Stimulated activated naive B cell treated with anti-CD40 and anti-IgM and Interleukin-4, amounts not matched to agents 10 μg/mL and 1 μg/mL and 100 μg/mL, for 72 hours (primary cell): ENCODE results near the gene KCNB1.

Source experiments
- ATAC-seq, 2 donors: fragments of 150-1000 bp; cut with Tn5 transposase; replicated peaks; 2 replicates each; pipeline ENCODE4 v1.10.0; 2021; ENCODE audit warnings: moderate library complexity in 1 of 2
- DNase-seq: peaks from one replicate; pipeline ENCODE4 v3.0.0; 2021
- H3K27ac Mint-ChIP-seq: one replicate; pipeline ENCODE4 v1.8.0; 2022; ENCODE audit warnings: mild to moderate bottlenecking, mixed read lengths
- H3K27me3 Mint-ChIP-seq, 2 donors: one replicate each; pipeline ENCODE4 v1.8.0; 2022; ENCODE audit warnings: mixed read lengths in 2 of 2
- H3K36me3 Mint-ChIP-seq, 2 donors: one replicate each; pipeline ENCODE4 v1.8.0; 2022; ENCODE audit warnings: mixed read lengths in 2 of 2, mild to moderate bottlenecking in 1 of 2
- H3K4me1 Mint-ChIP-seq, 2 donors: one replicate each; pipeline ENCODE4 v1.8.0; 2022; ENCODE audit warnings: mixed read lengths in 2 of 2, mild to moderate bottlenecking in 1 of 2
- H3K4me3 Mint-ChIP-seq, 2 donors: one replicate each; pipeline ENCODE4 v1.8.0; 2022; ENCODE audit warnings: mild to moderate bottlenecking in 2 of 2, mixed read lengths in 2 of 2, moderate library complexity in 1 of 2
- H3K9me3 Mint-ChIP-seq, 2 donors: one replicate each; pipeline ENCODE4 v1.8.0; 2022; ENCODE audit warnings: mixed read lengths in 2 of 2, mild to moderate bottlenecking in 1 of 2

The KCNB1 gene

GRCh38 chr20:49398401-49399144, 83.9 kb downstream of the KCNB1 start:
- H3K36me3 Mint-ChIP-seq, result peaks cover 0 to 2% of the 10 kb centered on the region in 2 donors
- DNase-seq (no peak), ATAC-seq (no peak)
- H3K4me3 Mint-ChIP-seq, result no peak overlapping the region
- H3K27ac Mint-ChIP-seq, result no peak overlapping the region
- H3K4me1 Mint-ChIP-seq, result no peaks in the 10 kb centered on the region
- peaks cover 14 to 22% of the 10 kb centered on the region in 2 donors for H3K27me3 Mint-ChIP-seq
- peaks cover 0 to 4% of the 10 kb centered on the region in 2 donors for H3K9me3 Mint-ChIP-seq

- no peak for ATAC-seq
Measured at GRCh38 chr20:49397525-49397924, 84.9 kb downstream of the KCNB1 start.

GRCh38 chr20:49396230-49396629, 86.2 kb downstream of the KCNB1 start:
- Mint-ChIP-seq H3K4me3 (no peak overlapping the region), H3K4me1 (no peaks in the 10 kb centered on the region), H3K9me3 (no peaks in the 10 kb centered on the region), H3K27ac (no peak overlapping the region), H3K36me3 (no peaks in the 10 kb centered on the region), H3K27me3 (peaks cover 23 to 33% of the 10 kb centered on the region in 2 donors)
- no peak for ATAC-seq
- DNase-seq, result no peak

More at GRCh38 chr20:49397525-49397924, 84.9 kb downstream of the KCNB1 start:
- Mint-ChIP-seq H3K9me3 (peaks cover 0 to 4% of the 10 kb centered on the region in 2 donors), H3K4me3 (no peak overlapping the region), H3K27me3 (peaks cover 16 to 29% of the 10 kb centered on the region in 2 donors), H3K27ac (no peak overlapping the region), H3K4me1 (no peaks in the 10 kb centered on the region), H3K36me3 (peaks cover 0 to 2% of the 10 kb centered on the region in 2 donors)
- DNase-seq, result no peak

GRCh38 chr20:49395659-49396058, 86.8 kb downstream of the KCNB1 start:
- no peaks in the 10 kb centered on the region for H3K4me1 Mint-ChIP-seq
- no peak overlapping the region for H3K27ac Mint-ChIP-seq
- peaks cover 23 to 33% of the 10 kb centered on the region in 2 donors for H3K27me3 Mint-ChIP-seq
- DNase-seq (no peak), ATAC-seq (no peak)
- no peak overlapping the region for H3K4me3 Mint-ChIP-seq
- no peaks in the 10 kb centered on the region for H3K9me3 Mint-ChIP-seq
- no peaks in the 10 kb centered on the region for H3K36me3 Mint-ChIP-seq

- Mint-ChIP-seq H3K9me3 (no peaks in the 10 kb centered on the region), H3K4me1 (no peaks in the 10 kb centered on the region), H3K4me3 (no peak overlapping the region), H3K36me3 (no peaks in the 10 kb centered on the region), H3K27ac (no peak overlapping the region), H3K27me3 (peaks cover 23 to 31% of the 10 kb centered on the region in 2 donors)
- DNase-seq (no peak), ATAC-seq (no peak)
Measured at GRCh38 chr20:49395183-49395582, 87.3 kb downstream of the KCNB1 start.

GRCh38 chr20:49394757-49395156, 87.7 kb downstream of the KCNB1 start:
- Mint-ChIP-seq H3K4me1 (no peaks in the 10 kb centered on the region), H3K9me3 (no peaks in the 10 kb centered on the region), H3K4me3 (no peak overlapping the region), H3K27ac (no peak overlapping the region), H3K27me3 (peaks cover 25 to 31% of the 10 kb centered on the region in 2 donors), H3K36me3 (no peaks in the 10 kb centered on the region)
- ATAC-seq (no peak), DNase-seq (no peak)

GRCh38 chr20:49394264-49394663, 88.2 kb downstream of the KCNB1 start:
- no peaks in the 10 kb centered on the region for H3K36me3 Mint-ChIP-seq
- no peak for ATAC-seq
- H3K27me3 Mint-ChIP-seq, result peaks cover 28 to 36% of the 10 kb centered on the region in 2 donors
- H3K27ac Mint-ChIP-seq, result no peak overlapping the region
- H3K4me3 Mint-ChIP-seq, result no peak overlapping the region
- H3K9me3 Mint-ChIP-seq, result no peaks in the 10 kb centered on the region
- no peaks in the 10 kb centered on the region for H3K4me1 Mint-ChIP-seq
- no peak for DNase-seq

- Mint-ChIP-seq H3K27me3 (peaks cover 30 to 39% of the 10 kb centered on the region in 2 donors), H3K9me3 (no peaks in the 10 kb centered on the region), H3K36me3 (no peaks in the 10 kb centered on the region), H3K4me3 (no peak overlapping the region), H3K4me1 (no peaks in the 10 kb centered on the region), H3K27ac (no peak overlapping the region)
- no peak for DNase-seq
- ATAC-seq, result no peak
Measured at GRCh38 chr20:49393803-49394202, 88.7 kb downstream of the KCNB1 start.

GRCh38 chr20:49392745-49393144, 89.7 kb downstream of the KCNB1 start:
- ATAC-seq (no peak), DNase-seq (no peak)
- no peak overlapping the region for H3K4me3 Mint-ChIP-seq
- H3K4me1 Mint-ChIP-seq, result no peaks in the 10 kb centered on the region
- no peaks in the 10 kb centered on the region for H3K9me3 Mint-ChIP-seq
- no peaks in the 10 kb centered on the region for H3K36me3 Mint-ChIP-seq
- no peak overlapping the region for H3K27ac Mint-ChIP-seq
- peaks cover 33 to 47% of the 10 kb centered on the region in 2 donors for H3K27me3 Mint-ChIP-seq

GRCh38 chr20:49391404-49392245, 90.8 kb downstream of the KCNB1 start:
- Mint-ChIP-seq H3K27me3 (peaks cover 35 to 49% of the 10 kb centered on the region in 2 donors), H3K4me1 (no peaks in the 10 kb centered on the region), H3K9me3 (no peaks in the 10 kb centered on the region), H3K4me3 (no peak overlapping the region), H3K27ac (no peak overlapping the region), H3K36me3 (no peaks in the 10 kb centered on the region)
- ATAC-seq (no peak), DNase-seq (no peak)

- no peaks in the 10 kb centered on the region for H3K4me1 Mint-ChIP-seq
- no peaks in the 10 kb centered on the region for H3K36me3 Mint-ChIP-seq
- peaks cover 39 to 43% of the 10 kb centered on the region in 2 donors for H3K27me3 Mint-ChIP-seq
- DNase-seq, result no peak
- H3K4me3 Mint-ChIP-seq, result no peak overlapping the region
- H3K9me3 Mint-ChIP-seq, result peaks cover 3 to 4% of the 10 kb centered on the region in 2 donors
- ATAC-seq, result no peak
- no peak overlapping the region for H3K27ac Mint-ChIP-seq
Measured at GRCh38 chr20:49389854-49390253, 92.6 kb downstream of the KCNB1 start.

- DNase-seq (no peak), ATAC-seq (no peak)
- Mint-ChIP-seq H3K9me3 (peaks cover 3 to 4% of the 10 kb centered on the region in 2 donors), H3K4me3 (no peak overlapping the region), H3K36me3 (no peaks in the 10 kb centered on the region), H3K27ac (no peak overlapping the region), H3K4me1 (no peaks in the 10 kb centered on the region), H3K27me3 (peaks cover 48 to 53% of the 10 kb centered on the region in 2 donors)
Measured at GRCh38 chr20:49388744-49389143, 93.7 kb downstream of the KCNB1 start.

- DNase-seq (no peak), ATAC-seq (no peak)
- Mint-ChIP-seq H3K9me3 (peaks cover 3 to 4% of the 10 kb centered on the region in 2 donors), H3K27me3 (peaks cover 46 to 48% of the 10 kb centered on the region in 2 donors), H3K4me1 (no peaks in the 10 kb centered on the region), H3K4me3 (no peak overlapping the region), H3K27ac (no peak overlapping the region), H3K36me3 (no peaks in the 10 kb centered on the region)
Measured at GRCh38 chr20:49387581-49387939, 94.9 kb downstream of the KCNB1 start.

- Mint-ChIP-seq H3K9me3 (peaks cover 3 to 4% of the 10 kb centered on the region in 2 donors), H3K36me3 (no peaks in the 10 kb centered on the region), H3K4me1 (no peaks in the 10 kb centered on the region), H3K27me3 (peaks cover 40 to 46% of the 10 kb centered on the region in 2 donors), H3K4me3 (no peak overlapping the region), H3K27ac (no peak overlapping the region)
- DNase-seq, result no peak
- ATAC-seq, result no peak
Measured at GRCh38 chr20:49386848-49387580, 95.5 kb downstream of the KCNB1 start.
